CD4-positive, alpha-beta T cell treated with Interleukin-17A for 4 hours (primary cell): ENCODE results near the gene UGT2B10.
"Not testable (repeated sequence)": the region's sequence is repeated elsewhere in the genome, so short reads cannot be mapped to it uniquely, and the experiment has no call there.

ENCODE experiments used
- DNase-seq: peaks from one replicate; pipeline ENCODE4 v3.0.0-alpha.2; 2020; ENCODE audit warnings: mixed read lengths

Gene UGT2B10

GRCh38 chr4:68815617-68816409 lies at the start of gene UGT2B10:
Gene UGT2B10, plus strand, starts transcription at chr4:68815994. Its CDS starts 26 bp downstream, at chr4:68816020.
- not testable (repeated sequence) for DNase-seq

DNA sequence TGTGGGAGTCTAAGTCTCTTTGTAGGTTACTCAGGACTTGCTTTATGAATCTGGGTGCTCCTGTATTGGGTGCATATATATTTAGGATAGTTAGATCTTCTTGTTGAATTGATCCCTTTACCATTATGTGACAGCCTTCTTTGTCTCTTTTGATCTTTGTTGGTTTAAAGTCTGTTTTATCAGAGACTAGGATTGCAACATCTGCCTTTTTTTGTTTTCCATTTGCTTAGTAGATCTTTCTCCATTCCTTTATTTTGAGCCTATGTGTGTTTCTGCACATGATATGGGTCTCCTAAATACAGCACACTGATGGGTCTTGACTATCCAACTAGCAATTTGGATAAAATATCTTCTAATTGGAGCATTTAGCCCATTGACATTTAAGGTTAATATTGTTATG lies 44.0 kb upstream of the UGT2B10 start:
- not testable (repeated sequence) for DNase-seq

GRCh38 chr4:68773699-68774098 lies 42.1 kb upstream of the UGT2B10 start:
- DNase-seq = no peak

DNA sequence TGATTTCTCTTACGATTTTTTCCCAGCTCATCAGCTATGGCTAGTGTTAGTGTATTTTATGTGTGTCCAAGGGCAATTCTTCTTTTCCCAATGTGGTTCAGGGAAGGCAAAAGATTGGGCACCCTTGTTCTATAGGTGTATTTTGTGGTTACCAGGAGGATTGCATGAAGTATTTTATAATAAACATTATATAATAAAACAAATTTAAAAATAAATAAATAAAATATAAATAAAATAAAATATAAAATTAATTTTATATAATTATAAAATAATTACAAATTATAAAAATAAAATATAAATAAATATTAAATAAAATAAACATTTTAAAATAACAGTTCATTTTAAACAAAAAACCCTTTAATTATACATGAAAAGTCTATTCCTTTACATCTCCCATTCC lies 35.6 kb upstream of the UGT2B10 start:
- DNase-seq = no peak

- DNase-seq = no peak
Measured at GRCh38 chr4:68797048-68797447, 18.7 kb upstream of the UGT2B10 start.

GRCh38 chr4:68797618-68798017 lies 18.2 kb upstream of the UGT2B10 start:
- no peak for DNase-seq

DNA sequence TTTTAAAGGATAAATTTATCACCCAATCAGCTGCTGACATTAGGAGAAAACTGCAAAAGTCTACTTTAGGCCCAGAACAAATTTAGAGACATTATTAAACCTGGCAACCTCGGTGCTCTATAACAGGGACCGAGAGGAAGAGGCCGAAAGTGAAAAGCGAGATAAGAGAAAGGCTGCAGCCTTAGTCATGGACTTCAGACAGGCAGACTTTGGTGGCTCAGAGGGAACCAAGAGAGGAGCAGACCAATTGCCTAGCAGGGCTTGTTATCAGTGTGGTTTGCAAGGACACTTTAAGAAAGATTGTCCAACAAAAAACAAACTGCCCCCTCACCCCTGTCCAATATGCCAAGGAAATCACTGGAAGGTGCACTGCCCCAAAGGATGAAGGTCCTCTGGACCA lies 12.8 kb upstream of the UGT2B10 start:
- DNase-seq = no peak

- no peak for DNase-seq
Measured at GRCh38 chr4:68808060-68808459, 7.7 kb upstream of the UGT2B10 start.

DNA sequence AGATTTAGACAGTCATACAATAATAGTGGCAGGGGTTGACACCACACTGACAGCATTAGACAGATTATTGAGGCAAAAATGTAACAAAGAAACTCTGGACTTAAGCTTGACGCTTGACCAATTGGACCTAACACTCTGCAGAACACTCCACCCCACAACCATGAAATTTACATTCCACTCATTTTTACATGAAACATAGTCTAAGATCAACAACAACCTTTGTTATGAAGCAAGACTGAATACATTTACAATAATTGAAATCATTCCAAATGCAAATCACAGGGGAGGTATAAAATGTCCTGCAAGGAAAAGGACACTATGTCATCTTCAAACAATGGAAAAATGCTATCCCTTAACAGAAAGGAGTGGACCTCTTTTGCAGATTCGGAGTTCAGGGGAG lies 4.9 kb upstream of the UGT2B10 start:
- no peak for DNase-seq

DNA sequence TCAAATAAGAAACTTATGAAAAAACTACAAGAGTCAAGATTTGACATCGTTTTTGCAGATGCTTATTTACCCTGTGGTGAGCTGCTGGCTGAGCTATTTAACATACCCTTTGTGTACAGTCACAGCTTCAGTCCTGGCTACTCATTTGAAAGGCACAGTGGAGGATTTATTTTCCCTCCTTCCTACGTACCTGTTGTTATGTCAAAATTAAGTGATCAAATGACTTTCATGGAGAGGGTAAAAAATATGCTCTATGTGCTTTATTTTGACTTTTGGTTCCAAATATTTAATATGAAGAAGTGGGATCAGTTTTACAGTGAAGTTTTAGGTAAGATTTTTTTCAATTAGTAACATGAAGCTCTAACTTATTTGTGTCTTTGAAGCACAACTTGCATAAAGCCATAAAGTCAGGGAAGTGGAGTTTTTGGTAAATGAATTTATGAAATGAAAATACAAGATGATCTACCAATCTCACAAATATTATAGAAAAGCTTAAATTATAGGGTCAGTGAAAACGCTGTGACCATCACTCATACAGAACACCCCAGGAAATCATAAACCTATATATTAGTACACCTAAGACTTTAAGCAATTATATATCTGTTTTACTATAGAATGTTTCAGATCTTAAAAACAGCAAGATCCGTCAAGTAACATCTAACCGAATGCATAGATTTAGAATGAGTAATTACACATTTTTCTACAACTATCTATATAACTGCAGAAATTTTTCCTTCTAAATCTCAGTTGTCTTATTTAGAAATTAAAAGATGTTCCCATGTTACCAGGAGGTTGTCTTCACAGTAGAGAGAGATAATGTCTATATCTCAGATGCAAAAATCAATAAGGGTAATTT lies 844 bp downstream of the UGT2B10 start:
- not testable (repeated sequence) for DNase-seq

DNA sequence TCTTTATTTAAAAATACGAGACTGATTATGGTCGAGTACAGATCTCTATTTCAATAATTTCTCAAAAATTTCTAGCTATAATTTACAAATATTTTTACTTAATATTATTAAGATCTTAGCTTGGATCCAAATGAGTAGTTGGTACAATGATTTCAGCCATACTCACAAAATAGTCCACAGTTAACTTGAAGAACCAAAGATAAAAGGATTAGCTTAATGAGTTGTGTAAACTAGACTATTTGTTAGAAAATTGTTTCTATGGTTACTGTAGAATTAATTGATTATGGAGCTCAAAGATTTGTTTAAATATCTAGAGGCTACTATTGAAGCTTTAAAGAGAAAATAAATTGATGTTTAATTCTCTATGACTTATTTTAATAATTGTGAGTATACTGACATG lies 1.6 kb downstream of the UGT2B10 start:
- DNase-seq = no peak

DNA sequence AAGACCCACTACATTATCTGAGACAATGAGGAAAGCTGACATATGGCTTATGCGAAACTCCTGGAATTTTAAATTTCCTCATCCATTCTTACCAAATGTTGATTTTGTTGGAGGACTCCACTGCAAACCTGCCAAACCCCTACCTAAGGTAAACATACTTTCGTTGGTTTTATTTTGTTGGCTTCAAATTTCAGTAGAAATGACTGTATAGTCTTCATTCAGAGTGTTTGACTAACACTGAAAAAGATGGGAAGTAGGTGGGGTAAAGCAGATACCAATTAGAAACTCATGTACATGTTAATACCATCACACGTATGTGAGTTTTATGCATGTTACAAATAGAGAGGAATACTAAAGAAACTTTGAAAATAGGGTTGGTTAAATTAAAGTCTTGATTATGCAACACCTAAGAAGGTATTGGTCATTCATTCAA lies 2.3 kb downstream of the UGT2B10 start:
- DNase-seq = not testable (repeated sequence)

DNA sequence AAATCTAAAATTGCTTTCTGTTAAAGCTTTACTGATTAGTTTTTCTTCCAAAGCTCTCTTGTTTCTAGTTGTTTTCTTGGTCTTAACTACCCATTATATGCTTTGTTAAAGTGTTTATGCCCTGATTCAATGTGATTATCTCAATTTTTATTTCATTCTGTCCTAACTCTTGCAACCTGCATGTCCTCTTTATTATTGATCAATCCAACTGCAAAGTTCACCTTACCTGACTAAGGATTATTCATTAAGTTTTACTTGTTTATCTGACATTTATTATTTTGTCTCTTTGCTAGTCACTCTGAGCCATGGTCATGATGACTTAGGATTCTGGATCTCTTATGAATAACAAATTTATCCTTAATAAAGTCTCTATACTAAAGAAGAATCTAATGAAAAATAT lies 15.8 kb downstream of the UGT2B10 start:
- no peak for DNase-seq

GRCh38 chr4:68850293-68850692 lies 34.5 kb downstream of the UGT2B10 start:
- no peak for DNase-seq

GRCh38 chr4:68855771-68856170 lies 40.0 kb downstream of the UGT2B10 start:
- DNase-seq = no peak

DNA sequence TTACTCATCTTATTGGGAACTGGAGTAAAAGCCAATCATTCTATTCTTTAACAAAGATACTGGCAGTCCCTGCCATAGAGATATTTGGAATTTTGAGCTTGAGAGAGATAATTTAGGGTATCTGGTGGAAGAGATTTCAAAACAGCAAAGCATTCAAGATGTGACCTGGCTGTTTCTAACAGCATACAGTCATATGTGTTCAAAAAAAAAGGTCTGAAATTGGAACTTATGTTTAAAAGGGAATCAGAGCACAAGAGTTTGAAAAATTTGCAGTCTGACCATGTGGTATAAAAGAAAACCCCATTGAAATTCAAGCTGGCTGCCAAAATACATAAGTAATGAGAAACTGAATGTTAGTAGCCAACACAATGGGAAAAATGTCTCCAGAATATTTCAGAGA lies 42.2 kb downstream of the UGT2B10 start:
- DNase-seq = no peak

- no peak for DNase-seq
Measured at GRCh38 chr4:68859655-68860054, 43.9 kb downstream of the UGT2B10 start.

DNA sequence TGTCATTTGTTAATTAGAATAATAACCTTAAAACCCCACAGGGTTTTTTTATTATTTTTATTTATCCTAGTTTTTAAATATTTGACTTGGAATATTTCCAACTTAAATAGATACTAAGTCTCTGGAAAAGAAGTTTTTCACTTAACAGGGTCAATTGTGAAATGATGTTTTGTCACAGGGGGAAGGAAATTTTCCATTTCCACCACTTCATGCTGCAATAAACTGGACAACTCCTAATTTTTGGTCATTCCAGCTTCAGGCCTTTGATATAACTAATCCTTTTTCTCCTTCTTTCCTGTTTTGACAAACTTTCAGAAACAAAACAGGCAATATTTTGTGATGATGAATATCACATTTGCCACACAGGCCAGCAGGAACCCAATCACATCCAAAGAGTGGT lies 45.3 kb downstream of the UGT2B10 start:
- DNase-seq = no peak

DNA sequence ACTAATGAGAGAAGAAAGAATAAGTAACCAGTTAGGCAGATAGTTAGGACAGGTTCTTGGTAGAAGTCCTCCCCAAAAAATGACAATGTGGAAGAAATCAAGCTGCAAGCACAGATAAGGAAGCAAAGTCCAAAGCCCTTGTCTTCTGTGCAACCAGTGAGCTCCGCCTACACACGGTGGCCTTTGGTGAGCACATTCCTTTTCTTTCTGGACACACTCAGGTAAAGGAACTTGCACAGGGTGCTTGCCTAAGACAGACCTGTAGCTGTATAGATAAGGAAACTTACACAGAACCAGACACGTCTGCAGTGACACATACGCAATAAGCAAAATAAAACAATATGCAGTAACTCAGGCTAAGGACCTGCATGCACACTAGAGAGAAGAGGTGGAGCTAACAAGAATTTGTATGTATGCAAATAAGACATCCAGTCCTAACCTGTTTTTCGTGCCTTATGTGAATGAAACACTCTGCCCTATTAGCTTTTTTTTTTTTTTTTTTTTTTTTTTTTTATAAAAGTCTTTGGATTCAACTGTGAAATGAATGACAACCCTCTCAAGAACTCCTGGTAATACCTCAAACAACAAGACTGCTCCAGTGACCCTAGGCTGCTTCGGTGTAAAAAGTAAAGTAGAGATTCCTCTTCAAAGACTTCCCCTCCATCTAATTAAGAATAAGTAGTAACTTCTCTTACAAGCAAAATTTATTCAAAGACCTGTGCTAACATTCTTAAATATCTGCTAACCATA lies 48.8 kb downstream of the UGT2B10 start:
- DNase-seq = no peak

GRCh38 chr4:68865188-68865638 lies 49.4 kb downstream of the UGT2B10 start:
- no peak for DNase-seq

DNA sequence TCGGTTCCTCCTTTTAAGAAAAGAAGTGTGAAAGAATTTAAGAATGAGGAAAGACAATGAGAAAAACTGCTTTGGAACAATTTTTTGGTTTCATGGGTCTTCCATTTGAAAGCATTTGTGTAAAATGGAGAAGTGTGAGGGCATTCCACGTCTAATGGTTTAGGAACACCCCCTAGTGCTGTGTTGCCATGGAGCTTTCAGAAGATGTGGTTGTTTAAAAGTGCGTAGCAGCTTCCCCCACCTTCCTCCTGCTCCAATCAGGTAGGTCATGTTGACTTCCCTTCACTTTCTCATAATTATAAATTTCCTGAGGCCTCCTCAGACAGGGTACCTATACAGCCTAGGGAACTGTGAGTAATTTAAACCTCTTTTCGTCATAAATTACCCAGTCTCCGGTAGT lies 50.0 kb downstream of the UGT2B10 start:
- DNase-seq = no peak

DNA sequence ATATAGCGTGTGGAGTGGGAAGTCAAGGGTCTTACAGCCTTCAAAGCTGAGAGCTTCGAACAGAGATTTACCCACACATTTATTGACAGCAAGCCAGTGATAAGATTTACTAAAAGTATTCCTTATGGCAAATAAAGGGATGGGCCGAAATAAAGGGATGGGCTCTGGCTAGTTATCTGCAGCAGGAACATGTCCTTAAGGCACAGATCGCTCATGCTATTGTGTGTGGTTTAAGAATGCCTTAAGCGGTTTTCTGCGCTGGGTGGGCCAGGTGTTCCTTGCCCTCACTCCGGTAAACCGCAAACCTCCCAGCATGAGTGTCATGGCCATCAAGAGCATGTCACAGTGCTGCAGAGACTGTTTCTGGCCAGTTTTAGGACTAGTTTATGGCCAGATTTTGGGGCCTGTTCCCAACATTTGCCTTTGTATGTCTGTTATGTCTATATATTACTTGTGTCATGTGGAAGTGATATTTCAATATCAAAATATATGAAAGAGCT lies 53.5 kb downstream of the UGT2B10 start:
- no peak for DNase-seq
